Astrocyte of the spinal cord (primary cell): ENCODE results near the gene DYNLT2B.
A peak's percentile ranks its signal among the peaks of the same experiment; 100 is the strongest.
"Not testable (repeated sequence)": the region's sequence is repeated elsewhere in the genome, so short reads cannot be mapped to it uniquely, and the experiment has no call there.

ENCODE experiments used
- DNase-seq: peaks from one replicate; pipeline ENCODE4 v3.0.0; 2011; ENCODE audit warnings: low read depth, low spot score
- H3K4me3 ChIP-seq: 2 replicates; pipeline ENCODE4 v1.5.1; 2011; ENCODE audit warnings: low read depth, mild to moderate bottlenecking, low read length, moderate library complexity
- in situ Hi-C: cut with HindIII; loops from 2 replicates; pipeline ENCODE4 v1.10.0; 2017; ENCODE audit warnings: low sequenced_read_pairs
- TF ChIP-seq, protein P1 (sequence below): IDR thresholded peaks from 2 replicates; pipeline ENCODE4 v1.5.1; 2012; ENCODE audit warnings: low read depth, mild to moderate bottlenecking, low read length, inconsistent platforms

Gene DYNLT2B

DNA sequence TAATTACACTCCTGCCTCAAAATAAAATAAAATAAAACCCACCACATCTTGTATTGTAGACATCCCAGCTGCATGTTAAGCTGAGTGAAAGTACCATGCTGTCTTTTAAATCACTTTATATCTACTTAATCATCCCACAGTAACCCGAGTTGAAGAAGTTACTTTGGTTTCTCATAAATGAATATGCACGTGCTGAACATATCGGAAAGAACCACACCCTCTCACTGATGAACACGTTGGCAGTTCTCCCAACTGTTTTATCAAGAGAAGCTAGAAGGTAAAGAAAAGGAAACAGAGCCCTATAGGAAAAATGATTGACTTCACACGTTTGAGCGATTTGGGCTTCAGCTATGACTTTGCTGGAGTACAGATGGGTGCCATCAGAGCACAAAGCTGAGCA is 36.1 kb upstream of the DYNLT2B start:
- TF ChIP-seq, protein P1, sequence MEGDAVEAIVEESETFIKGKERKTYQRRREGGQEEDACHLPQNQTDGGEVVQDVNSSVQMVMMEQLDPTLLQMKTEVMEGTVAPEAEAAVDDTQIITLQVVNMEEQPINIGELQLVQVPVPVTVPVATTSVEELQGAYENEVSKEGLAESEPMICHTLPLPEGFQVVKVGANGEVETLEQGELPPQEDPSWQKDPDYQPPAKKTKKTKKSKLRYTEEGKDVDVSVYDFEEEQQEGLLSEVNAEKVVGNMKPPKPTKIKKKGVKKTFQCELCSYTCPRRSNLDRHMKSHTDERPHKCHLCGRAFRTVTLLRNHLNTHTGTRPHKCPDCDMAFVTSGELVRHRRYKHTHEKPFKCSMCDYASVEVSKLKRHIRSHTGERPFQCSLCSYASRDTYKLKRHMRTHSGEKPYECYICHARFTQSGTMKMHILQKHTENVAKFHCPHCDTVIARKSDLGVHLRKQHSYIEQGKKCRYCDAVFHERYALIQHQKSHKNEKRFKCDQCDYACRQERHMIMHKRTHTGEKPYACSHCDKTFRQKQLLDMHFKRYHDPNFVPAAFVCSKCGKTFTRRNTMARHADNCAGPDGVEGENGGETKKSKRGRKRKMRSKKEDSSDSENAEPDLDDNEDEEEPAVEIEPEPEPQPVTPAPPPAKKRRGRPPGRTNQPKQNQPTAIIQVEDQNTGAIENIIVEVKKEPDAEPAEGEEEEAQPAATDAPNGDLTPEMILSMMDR = no peak
- H3K4me3 ChIP-seq = no peak overlapping the region
- in situ Hi-C loops = no loop called here
- DNase-seq = no peak

DNA sequence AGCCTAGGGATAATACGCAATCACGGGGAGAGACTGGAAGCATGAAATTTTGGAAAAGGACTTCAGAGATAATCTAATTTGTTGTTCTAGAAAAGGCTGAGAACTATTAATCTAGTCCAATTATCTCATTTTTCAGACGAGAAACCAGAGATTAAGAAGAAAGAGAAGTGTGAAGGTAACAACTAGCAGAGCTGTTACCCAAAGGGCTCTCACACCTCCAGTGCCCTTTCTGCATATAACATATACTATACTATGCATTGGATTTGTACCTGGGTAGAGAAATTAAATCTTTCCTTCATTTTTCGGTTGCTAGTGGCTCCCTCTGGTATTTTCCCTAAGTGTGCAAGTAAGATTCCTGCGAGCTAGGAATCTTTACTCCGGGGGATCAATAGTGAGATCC is 33.5 kb upstream of the DYNLT2B start:
- in situ Hi-C loops = no loop called here
- TF ChIP-seq, protein P1 = no peak
- DNase-seq = no peak
- H3K4me3 ChIP-seq = no peak overlapping the region

DNA sequence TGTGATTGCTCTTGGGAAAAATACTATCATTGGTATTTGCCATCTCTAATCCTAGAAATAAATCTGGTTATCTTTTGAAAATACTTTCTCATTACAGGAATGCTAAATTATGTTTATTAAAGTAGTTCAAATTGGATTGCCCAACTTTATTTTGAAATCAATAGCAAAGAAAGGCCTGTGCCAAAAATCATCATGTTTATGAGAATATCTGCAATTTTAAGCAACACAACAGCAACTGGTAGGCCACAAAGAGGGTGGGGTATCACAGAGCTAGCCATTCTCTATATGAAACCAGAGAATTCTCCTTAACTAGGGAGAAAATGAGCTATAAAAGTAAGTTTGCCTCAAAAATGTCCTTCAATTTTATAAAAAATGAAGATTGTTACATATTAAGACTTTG is 32.0 kb upstream of the DYNLT2B start:
- TF ChIP-seq, protein P1 = no peak
- in situ Hi-C loops = no loop called here
- H3K4me3 ChIP-seq = no peak overlapping the region
- DNase-seq = no peak

DNA sequence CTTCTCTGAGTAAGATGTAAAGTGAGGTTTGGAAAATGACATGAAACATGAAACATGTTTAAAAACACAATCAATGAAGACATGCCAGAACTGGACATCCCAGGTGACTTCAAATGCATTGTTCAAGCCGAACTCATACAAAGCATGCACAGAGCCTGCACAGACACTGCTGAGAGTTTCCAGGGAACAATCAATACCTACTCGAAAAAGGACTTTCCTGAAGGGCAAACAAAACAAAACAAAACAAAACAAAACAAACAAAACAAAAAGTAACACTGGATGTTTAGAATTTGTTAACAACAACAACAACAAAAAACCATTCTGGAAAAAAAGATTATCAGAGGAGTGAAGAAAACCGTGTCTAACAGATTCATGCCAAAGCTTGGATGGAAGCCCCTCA is 30.7 kb upstream of the DYNLT2B start:
- H3K4me3 ChIP-seq = no peak overlapping the region
- DNase-seq = no peak
- TF ChIP-seq, protein P1 = no peak
- in situ Hi-C loops = no loop called here

DNA sequence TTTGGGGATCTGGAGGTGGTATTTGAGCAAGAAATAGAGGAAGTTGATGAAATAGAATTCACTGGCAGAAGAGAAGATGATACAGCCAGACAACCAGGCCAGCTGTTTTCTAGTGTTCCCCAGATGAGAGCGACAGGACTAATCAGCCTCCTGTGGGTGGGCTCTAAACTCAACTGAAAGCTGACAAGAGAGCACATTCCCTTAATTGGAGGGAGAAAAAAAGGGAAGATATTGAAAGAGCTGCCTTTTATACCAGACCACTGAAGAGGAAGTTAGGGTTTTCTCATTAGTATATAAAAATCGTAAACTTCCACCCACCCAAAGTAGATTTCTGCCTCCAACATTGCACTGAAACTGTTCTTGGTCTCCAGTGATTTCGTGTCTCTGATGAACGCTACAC is 26.6 kb upstream of the DYNLT2B start:
- no peak for DNase-seq
- in situ Hi-C loops = no loop called here
- H3K4me3 ChIP-seq = no peak overlapping the region
- TF ChIP-seq, protein P1 = no peak

DNA sequence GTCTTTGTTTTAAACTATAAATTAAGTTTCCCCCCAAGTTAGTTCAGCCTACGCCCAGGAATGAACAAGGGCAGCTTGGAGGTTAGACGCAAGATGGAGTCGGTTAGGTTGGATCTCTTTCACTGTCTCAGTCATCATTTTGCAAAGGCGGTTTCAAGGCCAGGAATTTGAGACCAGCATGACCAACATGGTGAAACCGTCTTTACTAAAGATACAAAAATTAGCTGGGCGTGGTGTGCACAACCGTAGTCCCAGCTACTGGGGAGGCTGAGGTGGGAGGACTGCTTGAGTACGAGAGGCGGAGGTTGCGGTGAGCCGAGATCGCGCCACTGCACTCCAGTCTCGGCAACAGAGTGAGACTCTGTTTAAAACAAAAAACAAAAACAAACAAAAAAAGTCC is 25.9 kb upstream of the DYNLT2B start:
- in situ Hi-C loops, H3K4me3 ChIP-seq, DNase-seq: not testable (repeated sequence)

DNA sequence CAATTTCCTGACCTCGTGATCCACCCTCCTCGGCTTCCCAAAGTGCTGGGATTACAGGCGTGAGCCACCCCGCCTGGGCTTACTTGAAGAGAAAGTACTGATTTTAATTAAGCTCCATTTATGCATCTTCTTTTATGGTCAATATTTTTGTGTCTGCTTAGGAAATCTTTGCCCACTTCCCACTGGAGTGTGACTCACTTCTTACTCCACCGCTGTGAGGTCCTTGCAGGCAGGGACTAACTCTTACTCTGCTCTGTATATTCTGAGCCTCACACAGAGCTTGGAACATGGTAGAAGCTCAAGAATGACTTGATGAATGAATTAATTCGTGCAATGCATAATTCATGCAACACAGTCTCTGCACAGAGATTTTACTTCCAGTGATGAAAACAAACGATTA is 23.1 kb upstream of the DYNLT2B start:
- H3K4me3 ChIP-seq = no peak overlapping the region
- TF ChIP-seq, protein P1 = no peak
- in situ Hi-C loops = no loop called here
- DNase-seq = peak; percentile 68
